NCI-H2107 (cell line): ENCODE measurements around the gene ZFHX3.

Experiments
- DNase-seq: peaks from one replicate; lab custom pipeline; 2025; lab: John Stamatoyannopoulos, UW

The ZFHX3 gene

GRCh38 chr16:72794319-72794718, 253.6 kb downstream of the ZFHX3 start:
- no peak for DNase-seq

DNA sequence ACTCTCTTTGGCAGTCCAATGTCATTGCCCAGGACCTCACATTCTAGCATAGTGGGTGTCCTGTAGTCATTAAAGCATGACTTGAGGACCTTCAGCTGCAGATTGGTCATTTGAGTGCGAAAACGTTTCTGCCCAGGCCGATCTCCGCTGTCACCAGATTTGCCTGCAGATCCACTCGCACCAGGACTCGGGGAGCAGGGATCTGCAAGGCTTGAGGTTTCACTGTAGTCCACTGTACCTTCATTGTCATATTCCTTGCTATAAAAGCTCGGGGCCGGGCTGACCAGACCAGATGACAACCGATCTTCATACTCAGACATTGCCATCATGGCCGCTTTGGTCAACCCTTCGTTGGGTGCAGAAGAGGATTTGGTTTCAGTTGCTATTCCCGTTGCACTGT, 254.2 kb downstream of the ZFHX3 start:
- DNase-seq: no peak

GRCh38 chr16:72793017-72793416, 254.9 kb downstream of the ZFHX3 start:
- no peak for DNase-seq

GRCh38 chr16:72791786-72792185, 256.1 kb downstream of the ZFHX3 start:
- DNase-seq: no peak

GRCh38 chr16:72789921-72790320, 258.0 kb downstream of the ZFHX3 start:
- DNase-seq: no peak

GRCh38 chr16:72789465-72789864, 258.5 kb downstream of the ZFHX3 start:
- DNase-seq: no peak

DNA sequence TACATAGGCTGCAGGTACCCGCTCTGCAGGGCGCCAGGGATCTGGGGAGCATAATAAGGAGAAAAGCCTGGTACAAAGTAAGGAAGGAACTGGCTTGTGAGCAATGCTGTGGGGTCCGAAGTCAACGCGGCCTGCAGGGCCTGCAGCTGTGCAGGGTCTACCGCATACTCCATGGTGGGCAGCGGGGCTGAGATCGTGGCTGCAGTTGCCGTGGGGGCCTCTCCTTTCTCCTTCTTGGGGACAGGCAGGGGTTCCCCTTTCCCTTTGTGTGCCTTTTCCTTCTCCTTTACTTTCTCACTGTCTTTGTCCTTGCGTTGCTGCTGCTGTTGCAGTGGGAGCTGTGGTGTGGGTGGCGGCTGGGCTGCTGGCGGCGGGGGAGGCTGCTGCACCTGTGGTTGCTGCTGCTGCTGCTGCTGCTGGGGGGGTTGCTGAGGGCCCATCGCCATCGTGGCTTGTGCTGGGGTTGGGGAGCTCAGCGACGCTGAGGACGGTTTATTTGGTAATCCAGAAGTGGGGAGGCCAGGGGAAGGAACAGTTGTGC, 259.6 kb downstream of the ZFHX3 start:
- DNase-seq: no peak

DNA sequence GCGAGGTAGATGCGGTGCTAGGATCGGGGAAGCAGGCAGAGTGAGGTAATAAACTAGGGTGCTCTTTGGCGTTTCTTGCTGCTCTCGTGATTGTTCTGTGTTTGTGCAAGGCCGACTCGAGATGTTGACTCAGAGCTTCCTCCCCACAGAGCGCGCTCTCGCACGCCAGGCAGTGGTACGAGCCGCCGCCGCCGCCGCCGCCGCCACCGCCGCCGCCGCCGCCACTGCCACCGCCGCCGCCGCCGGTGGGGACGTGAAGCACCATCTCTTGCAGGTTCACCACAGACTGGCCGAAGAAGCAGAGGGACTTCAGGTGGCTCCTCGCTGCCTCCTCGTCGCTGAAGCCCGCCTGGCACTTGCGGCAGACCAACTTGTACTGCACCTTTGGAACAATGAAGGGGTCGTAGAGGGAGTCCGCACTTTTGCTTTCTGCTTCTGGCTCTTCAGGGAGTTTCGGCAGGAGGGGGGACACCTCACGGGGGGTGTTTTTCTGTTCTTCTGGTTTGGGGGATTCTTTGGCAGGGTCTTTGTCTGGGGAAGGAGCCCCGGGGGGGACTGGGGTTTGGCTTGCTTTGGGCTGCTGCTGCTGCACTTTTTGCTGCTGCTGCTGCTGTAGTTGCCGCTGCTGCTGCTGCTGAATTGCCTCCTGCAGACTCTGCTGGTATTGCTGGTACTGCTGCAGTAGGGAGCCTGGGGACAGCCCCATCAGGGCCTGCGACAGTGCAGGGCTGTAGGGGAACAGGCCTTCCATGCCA, 260.2 kb downstream of the ZFHX3 start:
- peak; percentile 22 for DNase-seq

DNA sequence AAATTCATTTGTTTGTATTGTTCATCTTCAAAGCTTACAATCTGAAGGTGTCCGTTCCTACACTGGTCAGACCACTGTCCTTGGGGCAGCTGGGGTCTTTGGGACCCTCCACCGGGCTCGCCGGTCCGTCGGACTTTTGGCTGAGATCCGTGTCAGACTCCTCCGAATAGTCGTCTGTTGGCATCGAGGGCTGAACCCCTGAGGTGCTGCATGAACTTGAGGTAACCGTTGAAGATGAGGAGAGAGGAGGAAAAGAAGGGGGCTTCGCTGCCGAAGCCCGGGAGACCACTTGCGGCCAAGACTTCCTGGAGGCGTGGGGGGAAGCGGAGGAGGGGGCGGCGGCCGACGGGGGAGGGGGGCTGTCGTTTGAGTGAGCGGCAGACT, 260.8 kb downstream of the ZFHX3 start:
- no peak for DNase-seq

- no peak for DNase-seq
Observed at GRCh38 chr16:72786606-72787005, 261.3 kb downstream of the ZFHX3 start.

GRCh38 chr16:72785886-72786285, 262.0 kb downstream of the ZFHX3 start:
- DNase-seq: no peak

GRCh38 chr16:72785171-72785570, 262.8 kb downstream of the ZFHX3 start:
- DNase-seq: no peak

DNA sequence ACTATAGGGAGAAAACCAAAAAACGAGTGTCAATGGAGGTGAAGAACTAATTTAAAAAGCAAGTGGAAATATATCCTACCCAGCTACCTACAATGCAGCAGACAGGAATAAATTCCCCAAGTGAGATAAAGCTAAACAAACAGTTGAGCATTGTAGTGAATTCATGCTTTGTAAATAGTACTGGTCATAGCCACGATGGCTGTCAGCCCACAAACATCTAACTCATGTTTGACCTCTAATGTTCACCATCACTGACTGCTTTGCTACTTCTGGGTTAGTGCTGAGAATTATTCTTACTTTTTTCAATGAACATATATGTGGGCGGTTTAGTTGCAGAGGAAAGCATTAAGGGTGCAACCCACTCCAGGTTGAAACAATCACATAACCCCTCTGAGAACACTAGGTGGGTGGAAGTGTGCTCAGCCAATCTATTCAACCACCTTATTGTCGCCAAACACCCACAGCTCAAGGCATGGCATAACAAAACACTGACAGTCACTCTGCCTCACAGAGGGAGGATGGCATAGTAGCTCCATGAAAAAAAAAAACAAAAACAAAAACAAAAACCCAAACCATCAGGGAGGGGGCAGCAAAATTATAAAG, 264.1 kb downstream of the ZFHX3 start:
- no peak for DNase-seq

DNA sequence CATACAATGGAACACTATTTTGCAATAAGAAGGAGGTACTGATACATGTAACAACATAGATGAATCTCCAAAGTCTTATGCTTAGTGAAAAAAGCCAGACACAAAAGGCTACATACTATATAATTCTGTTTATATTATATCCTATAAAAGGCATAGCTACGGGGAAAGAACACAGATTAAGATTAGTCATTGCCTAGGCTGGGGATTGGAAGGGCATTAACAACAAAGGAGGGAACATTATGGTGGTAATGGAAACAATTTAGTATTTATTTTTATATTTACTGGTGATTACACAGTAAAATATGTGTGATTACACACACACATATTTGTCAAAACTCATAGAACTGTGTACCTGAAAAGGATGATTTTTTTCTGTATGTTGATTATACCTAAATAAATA, 278.1 kb downstream of the ZFHX3 start:
- DNase-seq: no peak

- no peak for DNase-seq
Observed at GRCh38 chr16:72768591-72768990, 279.3 kb downstream of the ZFHX3 start.

- no peak for DNase-seq
Observed at GRCh38 chr16:72766506-72766905, 281.4 kb downstream of the ZFHX3 start.

- no peak for DNase-seq
Observed at GRCh38 chr16:72764015-72764654, 283.8 kb downstream of the ZFHX3 start.

- no peak for DNase-seq
Observed at GRCh38 chr16:72760581-72760980, 287.3 kb downstream of the ZFHX3 start.

DNA sequence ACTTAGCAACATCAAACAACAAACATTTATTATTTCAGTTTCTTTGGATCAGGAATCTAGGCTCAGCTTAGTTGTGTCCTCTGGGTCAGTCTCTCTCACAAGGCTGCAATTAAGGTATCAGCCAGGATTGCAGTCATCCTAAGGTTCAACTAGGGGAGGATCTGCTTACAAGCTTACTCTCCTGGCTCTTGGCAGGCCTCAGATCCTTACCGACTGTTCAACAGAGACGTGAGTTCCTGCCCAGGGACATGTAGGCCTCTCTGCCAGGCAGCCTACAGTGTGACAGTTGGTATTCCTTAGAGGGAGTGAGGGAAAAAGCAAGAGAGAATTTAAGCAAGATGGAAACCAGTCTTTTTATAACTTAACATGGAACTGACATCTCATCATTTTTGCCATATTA, 294.0 kb downstream of the ZFHX3 start:
- no peak for DNase-seq

DNA sequence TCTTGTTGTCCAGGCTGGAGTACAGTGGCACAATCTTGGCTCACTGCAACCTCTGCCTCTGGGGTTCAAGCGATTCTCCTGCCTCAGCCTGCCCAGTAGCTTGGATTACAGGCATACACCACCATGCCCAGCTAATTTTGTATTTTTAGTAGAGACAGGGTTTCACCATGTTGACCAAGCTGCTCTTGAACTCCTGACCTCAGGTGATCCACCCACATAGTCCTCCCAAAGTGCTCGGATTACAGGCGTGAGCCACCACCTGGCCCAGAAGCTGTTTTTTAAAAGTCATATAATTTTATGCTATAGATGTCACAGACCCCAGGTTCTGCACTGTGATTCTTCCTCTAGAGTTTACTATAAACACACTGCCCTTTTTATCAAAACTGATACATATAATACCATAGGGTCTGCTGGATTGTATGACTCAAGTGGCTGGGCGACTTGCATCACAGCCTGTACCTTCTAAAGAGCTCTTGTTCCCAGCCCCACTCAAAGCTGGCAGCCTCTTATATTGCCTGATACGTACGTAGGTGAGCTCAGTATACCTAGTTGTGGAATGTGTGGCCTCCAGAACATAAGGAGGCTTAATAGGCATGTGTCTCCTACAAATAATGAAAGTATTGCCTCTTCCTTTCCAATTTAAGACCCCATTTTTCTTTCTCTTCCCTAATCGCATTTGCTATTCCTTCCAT, 295.8 kb downstream of the ZFHX3 start:
- no peak for DNase-seq

- no peak for DNase-seq
Observed at GRCh38 chr16:72751076-72751475, 296.9 kb downstream of the ZFHX3 start.

GRCh38 chr16:72749091-72749490, 298.8 kb downstream of the ZFHX3 start:
- no peak for DNase-seq
